Thoracic aorta (tissue), 2 donors: Measurements from ENCODE around the gene TNRC6B. TPM values are rescaled to one million over a fixed set of nuclear protein-coding genes. Genes with fewer than 3 reads are reported as not detected.
"Not testable (repeated sequence)": the region's sequence is repeated elsewhere in the genome, so short reads cannot be mapped to it uniquely, and the experiment has no call there.

ENCODE experiments used
- ATAC-seq: fragments of 150-250 bp; one replicate; pipeline ENCODE4 v1.8.0; 2017; ENCODE audit warnings: low read depth; ENCODE audit not compliant: insufficient number of reproducible peaks, low FRiP score
- DNase-seq: peaks from one replicate; pipeline ENCODE4 v3.0.0-alpha.2; 2020; ENCODE audit warnings: low spot score
- H3K27ac ChIP-seq, 2 donors: fragments of 200-600 bp; sonication (generic); 1 replicate in 1 of 2; 2 replicates in 1 of 2; pipeline ENCODE4 v1.5.1; 2016; ENCODE audit warnings: mild to moderate bottlenecking in 2 of 2, moderate library complexity in 2 of 2
- H3K27me3 ChIP-seq: fragments of 200-600 bp; sonication (generic); replicated peaks from 2 replicates; pipeline ENCODE4 v1.6.0; 2016; ENCODE audit warnings: mild to moderate bottlenecking; ENCODE audit not compliant: insufficient read depth
- H3K36me3 ChIP-seq: fragments of 200-600 bp; sonication (generic); one replicate; pipeline ENCODE4 v1.5.1; 2016
- H3K4me1 ChIP-seq, 2 donors: fragments of 200-600 bp; sonication (generic); 1 replicate in 1 of 2; 2 replicates in 1 of 2; pipeline versions ENCODE4 v1.5.1 to v1.6.0; 2016; ENCODE audit warnings: low read depth in 2 of 2, mild to moderate bottlenecking in 1 of 2; ENCODE audit not compliant: control insufficient read depth in 1 of 2
- H3K4me3 ChIP-seq: fragments of 200-600 bp; sonication (generic); 2 replicates; pipeline ENCODE4 v1.5.1; 2016; ENCODE audit warnings: mild to moderate bottlenecking
- H3K9me3 ChIP-seq: fragments of 200-600 bp; sonication (generic); 2 replicates; pipeline ENCODE4 v1.5.1; 2016
- CTCF ChIP-seq: fragments of 200-600 bp; sonication (generic); IDR thresholded peaks from one replicate; pipeline ENCODE4 v1.5.1; 2019; ENCODE audit warnings: antibody characterized with exemption
- total RNA-seq, 2 donors: library from RNA; depleted of rRNA; stranded (reverse); fragments of >200 nt; gene quantifications; one replicate each; pipeline versions ENCODE4 v1.1.0 to v1.2.3, GENCODE V29; 2016

TNRC6B gene
- total RNA-seq, 2 donors from 2014 or later: 58.5 to 98.0 TPM

GRCh38 chr22:40216041-40216756, 38.5 kb downstream of the TNRC6B start:
- DNase-seq: no peak
- peak overlapping the region in 1 of 2 donors; percentile 41 for H3K27ac ChIP-seq
- H3K36me3 ChIP-seq: no peaks in the 10 kb centered on the region
- ATAC-seq: no peak
- H3K9me3 ChIP-seq: no peaks in the 10 kb centered on the region
- peaks cover 35 to 90% of the 10 kb centered on the region in 2 donors for H3K4me1 ChIP-seq
- TF ChIP-seq CTCF: no peak
- H3K4me3 ChIP-seq: no peak overlapping the region
- no peaks in the 10 kb centered on the region for H3K27me3 ChIP-seq

- ATAC-seq (no peak), DNase-seq (no peak)
- no peak for TF ChIP-seq CTCF
- Histone ChIP-seq H3K4me1 (peaks cover 32 to 86% of the 10 kb centered on the region in 2 donors), H3K27ac (peak overlapping the region; percentile 61 to 81), H3K27me3 (no peaks in the 10 kb centered on the region), H3K9me3 (no peaks in the 10 kb centered on the region), H3K36me3 (no peaks in the 10 kb centered on the region), H3K4me3 (no peak overlapping the region)
These were observed 40.4 kb downstream of the TNRC6B start for GRCh38 chr22:40218152-40218551.

GRCh38 chr22:40218723-40219294, 41.1 kb downstream of the TNRC6B start:
- TF ChIP-seq CTCF: no peak
- H3K4me3 ChIP-seq: no peak overlapping the region
- H3K4me1 ChIP-seq: peaks cover 28 to 86% of the 10 kb centered on the region in 2 donors
- peak overlapping the region; percentile 61 to 81 for H3K27ac ChIP-seq
- no peak for DNase-seq
- no peaks in the 10 kb centered on the region for H3K36me3 ChIP-seq
- H3K27me3 ChIP-seq: no peaks in the 10 kb centered on the region
- H3K9me3 ChIP-seq: no peaks in the 10 kb centered on the region
- ATAC-seq: no peak

- Histone ChIP-seq H3K4me1 (peaks cover 25 to 86% of the 10 kb centered on the region in 2 donors), H3K9me3 (no peaks in the 10 kb centered on the region), H3K4me3 (peak overlapping the region; percentile 46), H3K36me3 (no peaks in the 10 kb centered on the region), H3K27me3 (no peaks in the 10 kb centered on the region), H3K27ac (peak overlapping the region; percentile 79 to 81)
- no peak for DNase-seq
- TF ChIP-seq CTCF: no peak
- no peak for ATAC-seq
These were observed 42.8 kb downstream of the TNRC6B start for GRCh38 chr22:40220316-40221054.

GRCh38 chr22:40221055-40221414, 43.3 kb downstream of the TNRC6B start:
- ATAC-seq: no peak
- Histone ChIP-seq H3K27me3 (no peaks in the 10 kb centered on the region), H3K4me1 (peaks cover 19 to 81% of the 10 kb centered on the region in 2 donors), H3K4me3 (peak overlapping the region; percentile 46), H3K36me3 (no peaks in the 10 kb centered on the region), H3K9me3 (no peaks in the 10 kb centered on the region), H3K27ac (peak overlapping the region; percentile 79 to 81)
- no peak for DNase-seq
- TF ChIP-seq CTCF: no peak

GRCh38 chr22:40222979-40223378, 45.3 kb downstream of the TNRC6B start:
- not testable (repeated sequence) for ATAC-seq, H3K27me3 ChIP-seq, H3K4me3 ChIP-seq, H3K36me3 ChIP-seq, DNase-seq, H3K9me3 ChIP-seq, H3K27ac ChIP-seq
- H3K4me1 ChIP-seq: peaks cover 17 to 67% of the 10 kb centered on the region in 2 donors
